SK-N-SH (cell line): Measurements from ENCODE around the gene PSMB5.

ENCODE experiments used
- CTCF ChIP-seq: fragments of 200-600 bp; sonication (generic); IDR thresholded peaks from 2 replicates; pipeline ENCODE4 v1.6.1; 2017; ENCODE audit warnings: antibody characterized with exemption, mild to moderate bottlenecking, moderate library complexity
- EP300 ChIP-seq, 2 experiments: IDR thresholded peaks; 2 replicates each; pipeline versions ENCODE4 v1.4.0 to v1.6.1; 2012; ENCODE audit warnings: borderline replicate concordance in 1 of 2, low read depth in 1 of 2, low read length in 1 of 2
- EZH2phosphoT487 ChIP-seq: fragments of 200-600 bp; sonication (generic); IDR thresholded peaks from 2 replicates; pipeline ENCODE4 v1.6.1; 2017; ENCODE audit warnings: low read depth, mixed run types, mild to moderate bottlenecking, antibody characterized with exemption, moderate library complexity, borderline replicate concordance
- IRF3 ChIP-seq: fragments of 150-350 bp; IDR thresholded peaks from 2 replicates; pipeline ENCODE4 v1.6.1; 2016; ENCODE audit warnings: mild to moderate bottlenecking, low read depth, low read length
- MAX ChIP-seq: IDR thresholded peaks from 2 replicates; pipeline ENCODE4 v1.4.0; 2012; ENCODE audit warnings: low read depth
- MXI1 ChIP-seq: IDR thresholded peaks from 2 replicates; pipeline ENCODE4 v1.6.1; 2012; ENCODE audit warnings: mild to moderate bottlenecking, low read depth, low read length, improper control_type of control experiment
- RFX5 ChIP-seq: IDR thresholded peaks from 2 replicates; pipeline ENCODE4 v1.6.1; 2012; ENCODE audit warnings: mild to moderate bottlenecking, improper control_type of control experiment, low read length
- RXRA ChIP-seq: IDR thresholded peaks from 2 replicates; pipeline ENCODE4 v1.4.0; 2012; ENCODE audit warnings: low read depth, mild to moderate bottlenecking, borderline replicate concordance
- TEAD4 ChIP-seq: IDR thresholded peaks from 2 replicates; pipeline ENCODE4 v1.4.0; 2012; ENCODE audit warnings: mild to moderate bottlenecking, borderline replicate concordance; ENCODE audit not compliant: insufficient read depth
- YY1 ChIP-seq: IDR thresholded peaks from 2 replicates; pipeline ENCODE4 v1.4.0; 2012; ENCODE audit warnings: low read depth, mild to moderate bottlenecking

GRCh38 chr14:22980672-22981089, 54.0 kb downstream of the PSMB5 start:
- peak; percentile 88 for TF ChIP-seq TEAD4
- TF ChIP-seq EZH2phosphoT487: no peak
- no peak for TF ChIP-seq MXI1
- TF ChIP-seq EP300 (IDR thresholded peaks at IDR 0.05; ENCODE audit: borderline replicate concordance in 1 of 2, low read depth in 1 of 2, low read length in 1 of 2): no peak
- TF ChIP-seq CTCF: no peak
- TF ChIP-seq RXRA: no peak
- TF ChIP-seq MAX: peak; percentile 8; the same call in 1 of the 2 replicates
- no peak for TF ChIP-seq YY1
- TF ChIP-seq RFX5: no peak
- no peak for TF ChIP-seq IRF3
